ENCODE measurements around the gene CCDC33. TPM values are rescaled to one million over a fixed set of nuclear protein-coding genes. Genes with fewer than 3 reads are reported as not detected.

CCDC33 gene
- total and polyA plus RNA-seq, 2 donors (not counting 3 experiments of a cell fraction or from before 2014, with no cell fraction given) = not detected

DNA sequence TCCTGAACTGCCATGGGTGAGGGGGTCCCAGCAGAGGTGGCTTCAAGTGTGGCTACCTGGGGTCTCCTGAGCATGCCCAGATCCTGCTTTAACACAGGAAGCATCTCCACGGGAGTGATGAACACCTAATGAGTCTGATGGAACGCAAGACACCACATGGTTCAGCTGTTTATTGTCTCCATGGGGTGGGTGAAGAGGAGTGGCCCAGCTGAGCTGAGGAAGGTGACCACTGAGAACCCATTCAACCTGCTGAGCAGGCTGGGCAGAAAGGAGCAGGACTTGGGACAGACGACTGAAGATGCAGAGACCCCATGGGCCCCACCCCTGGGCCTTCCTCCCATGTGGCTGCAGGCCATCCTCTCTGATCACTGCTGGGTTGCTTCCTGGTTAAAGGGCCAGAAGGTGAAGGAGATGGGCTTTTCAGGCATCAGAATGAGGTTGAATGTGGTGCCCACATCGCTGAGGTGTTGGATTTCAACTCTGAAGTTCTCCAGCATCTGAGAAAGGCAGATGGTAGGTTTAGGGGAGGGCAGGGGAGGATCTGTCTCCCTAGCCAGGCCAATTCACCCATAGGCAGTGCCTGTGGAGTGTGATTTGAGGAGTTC lies 101.6 kb downstream of the CCDC33 start:
- FAIRE-seq (no peak), DNase-seq (ENCODE audit: low read depth, low spot score) (no peak)
- Histone ChIP-seq H3K9me1 (replicated peaks; ENCODE audit: control insufficient read depth, extremely low read depth, insufficient read depth, low read length) (no peaks in the 10 kb centered on the region), H4K20me1 (replicated peaks; ENCODE audit: control insufficient read depth, extremely low read depth, insufficient read depth, low read length) (no peaks in the 10 kb centered on the region), H2AFZ (ENCODE audit: low read depth, low read length) (no peak overlapping the region), H3K27me3 (ENCODE audit: control insufficient read depth in 2 of 2, insufficient read depth in 2 of 2, low read length in 2 of 2) (no peaks in the 10 kb centered on the region), H3K9me3 (replicated peaks; ENCODE audit: control insufficient read depth, insufficient read depth, low read length) (no peaks in the 10 kb centered on the region), H3K9ac (replicated peaks; ENCODE audit: extremely low read depth, insufficient read depth, low read length) (no peak overlapping the region), H3K4me3 (replicated peaks in 1 of 3; ENCODE audit: insufficient read depth in 1 of 3, low read depth in 1 of 3, low read length in 3 of 3) (no peak overlapping the region), H3K36me3 (ENCODE audit: control insufficient read depth in 2 of 2, extremely low read depth in 1 of 2, insufficient read depth in 2 of 2, low read length in 2 of 2) (no peaks in the 10 kb centered on the region), H3K79me2 (ENCODE audit: control insufficient read depth, insufficient read depth, low read length) (no peaks in the 10 kb centered on the region), H3K4me1 (ENCODE audit: control insufficient read depth, extremely low read depth, insufficient read depth, low read length) (no peaks in the 10 kb centered on the region), H3K4me2 (ENCODE audit: insufficient read depth, low read length) (no peak overlapping the region), H3K27ac (ENCODE audit: insufficient read depth, low read depth, low read length) (no peak overlapping the region)
- BruUV-seq (replicated peaks) = no TSS peak
- ChIA-PET POLR2A (no interaction called here), CTCF (no interaction called here)
- TF ChIP-seq, protein P1, sequence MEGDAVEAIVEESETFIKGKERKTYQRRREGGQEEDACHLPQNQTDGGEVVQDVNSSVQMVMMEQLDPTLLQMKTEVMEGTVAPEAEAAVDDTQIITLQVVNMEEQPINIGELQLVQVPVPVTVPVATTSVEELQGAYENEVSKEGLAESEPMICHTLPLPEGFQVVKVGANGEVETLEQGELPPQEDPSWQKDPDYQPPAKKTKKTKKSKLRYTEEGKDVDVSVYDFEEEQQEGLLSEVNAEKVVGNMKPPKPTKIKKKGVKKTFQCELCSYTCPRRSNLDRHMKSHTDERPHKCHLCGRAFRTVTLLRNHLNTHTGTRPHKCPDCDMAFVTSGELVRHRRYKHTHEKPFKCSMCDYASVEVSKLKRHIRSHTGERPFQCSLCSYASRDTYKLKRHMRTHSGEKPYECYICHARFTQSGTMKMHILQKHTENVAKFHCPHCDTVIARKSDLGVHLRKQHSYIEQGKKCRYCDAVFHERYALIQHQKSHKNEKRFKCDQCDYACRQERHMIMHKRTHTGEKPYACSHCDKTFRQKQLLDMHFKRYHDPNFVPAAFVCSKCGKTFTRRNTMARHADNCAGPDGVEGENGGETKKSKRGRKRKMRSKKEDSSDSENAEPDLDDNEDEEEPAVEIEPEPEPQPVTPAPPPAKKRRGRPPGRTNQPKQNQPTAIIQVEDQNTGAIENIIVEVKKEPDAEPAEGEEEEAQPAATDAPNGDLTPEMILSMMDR (IDR thresholded peaks at IDR 0.05; ENCODE audit: extremely low read depth in 1 of 2, insufficient read depth in 1 of 2, low read depth in 1 of 2, low read length in 2 of 2) = no peak
- TF ChIP-seq FOS (IDR thresholded peaks at IDR 0.05; ENCODE audit: borderline replicate concordance, insufficient read depth, low read length) = no peak
- TF ChIP-seq POLR2AphosphoS5 (IDR thresholded peaks at IDR 0.05; ENCODE audit: insufficient read depth, low read depth, low read length) = no peak
- no peak for TF ChIP-seq MYC (IDR thresholded peaks at IDR 0.05; ENCODE audit: low read depth, low read length)
- TF ChIP-seq MAX (IDR thresholded peaks at IDR 0.05; ENCODE audit: insufficient read depth, insufficient read length) = no peak
- TF ChIP-seq JUN (IDR thresholded peaks at IDR 0.05; ENCODE audit: borderline replicate concordance, insufficient read depth, insufficient read length, low read depth) = no peak
- TF ChIP-seq GATA2 (IDR thresholded peaks at IDR 0.05; ENCODE audit: insufficient read depth, insufficient read length, low read depth, low read length) = no peak
- no peak for TF ChIP-seq EZH2 (IDR thresholded peaks at IDR 0.05; ENCODE audit: borderline replicate concordance, low read depth, low read length, severe bottlenecking)
- no peak for TF ChIP-seq POLR2A (IDR thresholded peaks at IDR 0.05; ENCODE audit: low read depth, low read length)
- dilution Hi-C loops (cut with MboI; ENCODE audit: extremely low pct_ligation_motif_present, low sequenced_read_pairs) = no loop called here
- intact Hi-C loops (cut with micrococcal nuclease) = no loop called here

Measured in endothelial cell of umbilical vein (primary cell).